Lower lobe of right lung (tissue), 2 donors: ENCODE results near the gene SEM1. TPM values are rescaled to one million over a fixed set of nuclear protein-coding genes. Genes with fewer than 3 reads are reported as not detected.

Experiments used
- ATAC-seq, 2 donors: fragments of 200-7000 bp; cut with Tn5 transposase; one replicate each; pipeline ENCODE4 v1.9.1; 2020 to 2022; ENCODE audit warnings: mild to moderate bottlenecking in 2 of 2, moderate library complexity in 2 of 2
- DNase-seq: peaks from one replicate; pipeline ENCODE4 v3.0.0-alpha.2; 2020
- H3K27ac ChIP-seq: fragments of 200-600 bp; one replicate; pipeline ENCODE4 v1.8.0; 2022
- H3K27me3 ChIP-seq: fragments of 200-600 bp; one replicate; pipeline ENCODE4 v1.8.0; 2022; ENCODE audit warnings: low read depth
- H3K36me3 ChIP-seq: fragments of 200-600 bp; one replicate; pipeline ENCODE4 v1.8.0; 2022; ENCODE audit warnings: mild to moderate bottlenecking
- H3K4me1 ChIP-seq: fragments of 200-600 bp; one replicate; pipeline ENCODE4 v1.8.0; 2022
- H3K4me3 ChIP-seq: fragments of 200-600 bp; one replicate; pipeline ENCODE4 v1.8.0; 2022; ENCODE audit warnings: mild to moderate bottlenecking
- H3K9me3 ChIP-seq: fragments of 200-600 bp; one replicate; pipeline ENCODE4 v1.8.0; 2022
- intact Hi-C: fragments of 100-400 bp; cut with DNase I; formaldehyde crosslinking; loops from one replicate; pipeline ENCODE4 v1.11.0; 2022
- total RNA-seq: library from RNA; stranded (reverse); fragmentation: NEBNext Ultra II Directional; extraction: Animal tissue kit (Norgen Biotek cat#: 25700); gene quantifications from one replicate; pipeline ENCODE4 v1.2.1, GENCODE V29; 2021
- TF ChIP-seq, protein P1 (sequence below): fragments of 200-600 bp; IDR thresholded peaks from one replicate; pipeline ENCODE4 v1.8.0; 2022; ENCODE audit warnings: antibody characterized with exemption, mild to moderate bottlenecking
- donor health status: DM: no; HTN: yes; CAD: no; lungs with severe emphysema.

The SEM1 gene
- total RNA-seq, 1 donor from 2014 or later, result 31.0 TPM

DNA sequence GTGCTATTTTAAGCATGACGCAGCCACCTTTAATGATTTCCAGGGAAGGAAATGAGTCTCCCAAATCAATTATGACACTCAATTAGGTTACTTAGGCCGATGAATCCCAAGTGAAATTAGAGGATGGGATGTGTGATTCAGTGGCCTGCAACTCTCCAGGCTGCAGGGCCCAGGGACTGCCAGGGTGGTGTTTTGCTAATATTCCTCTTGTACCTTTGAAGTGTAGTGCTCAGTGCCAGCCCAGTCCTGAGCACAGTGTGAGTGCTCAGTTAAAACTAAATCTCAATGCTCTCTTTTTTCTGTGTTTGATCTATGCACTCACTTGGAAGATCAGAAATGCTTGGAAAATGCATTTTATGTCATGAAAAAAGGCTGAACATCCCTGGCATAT, 51.6 kb downstream of the SEM1 start:
- intact Hi-C loops, result no loop called here

DNA sequence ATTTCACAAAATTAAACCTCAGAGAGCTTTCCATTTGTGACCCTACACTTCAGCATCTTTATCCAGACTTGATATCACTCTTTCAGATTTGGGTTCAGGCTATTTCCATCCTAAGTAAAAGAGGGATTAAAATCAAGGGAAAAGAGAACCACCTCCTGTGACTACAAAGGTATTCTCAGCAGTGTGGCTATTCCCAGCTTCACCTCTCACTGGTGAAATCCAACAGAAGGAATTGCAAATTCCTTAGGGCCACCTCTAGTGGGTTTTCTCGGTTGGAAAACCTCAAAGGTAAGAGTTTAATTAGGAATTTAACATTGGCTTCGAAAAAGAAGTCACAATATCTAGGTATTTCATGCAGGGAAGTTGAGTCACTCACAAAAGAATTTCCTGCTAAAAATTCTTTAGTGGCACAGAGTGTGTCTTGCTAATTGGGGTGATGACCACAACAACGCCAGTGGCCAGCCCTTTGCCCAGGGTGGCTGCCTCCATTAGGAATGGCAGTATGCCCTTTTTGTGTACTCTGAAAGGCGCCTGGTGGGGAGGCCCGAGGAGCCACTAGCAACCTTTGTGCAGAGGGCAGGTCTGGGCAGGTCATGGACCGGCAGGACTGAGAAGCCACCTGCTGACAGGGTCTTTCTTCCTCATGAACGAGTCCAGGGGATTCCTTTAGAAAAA, 52.2 kb downstream of the SEM1 start:
- Histone ChIP-seq H3K4me3 (no peak overlapping the region), H3K27me3 (no peaks in the 10 kb centered on the region), H3K27ac (no peak overlapping the region), H3K36me3 (no peaks in the 10 kb centered on the region), H3K4me1 (no peaks in the 10 kb centered on the region), H3K9me3 (no peaks in the 10 kb centered on the region)
- DNase-seq (no peak), ATAC-seq (no peak)
- intact Hi-C loops, result no loop called here
- TF ChIP-seq, protein P1, sequence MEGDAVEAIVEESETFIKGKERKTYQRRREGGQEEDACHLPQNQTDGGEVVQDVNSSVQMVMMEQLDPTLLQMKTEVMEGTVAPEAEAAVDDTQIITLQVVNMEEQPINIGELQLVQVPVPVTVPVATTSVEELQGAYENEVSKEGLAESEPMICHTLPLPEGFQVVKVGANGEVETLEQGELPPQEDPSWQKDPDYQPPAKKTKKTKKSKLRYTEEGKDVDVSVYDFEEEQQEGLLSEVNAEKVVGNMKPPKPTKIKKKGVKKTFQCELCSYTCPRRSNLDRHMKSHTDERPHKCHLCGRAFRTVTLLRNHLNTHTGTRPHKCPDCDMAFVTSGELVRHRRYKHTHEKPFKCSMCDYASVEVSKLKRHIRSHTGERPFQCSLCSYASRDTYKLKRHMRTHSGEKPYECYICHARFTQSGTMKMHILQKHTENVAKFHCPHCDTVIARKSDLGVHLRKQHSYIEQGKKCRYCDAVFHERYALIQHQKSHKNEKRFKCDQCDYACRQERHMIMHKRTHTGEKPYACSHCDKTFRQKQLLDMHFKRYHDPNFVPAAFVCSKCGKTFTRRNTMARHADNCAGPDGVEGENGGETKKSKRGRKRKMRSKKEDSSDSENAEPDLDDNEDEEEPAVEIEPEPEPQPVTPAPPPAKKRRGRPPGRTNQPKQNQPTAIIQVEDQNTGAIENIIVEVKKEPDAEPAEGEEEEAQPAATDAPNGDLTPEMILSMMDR, result no peak

More for the DNA sequence above, 51.6 kb downstream of the SEM1 start:
- Histone ChIP-seq H3K4me1 (no peaks in the 10 kb centered on the region), H3K27ac (no peak overlapping the region), H3K9me3 (no peaks in the 10 kb centered on the region), H3K36me3 (no peaks in the 10 kb centered on the region), H3K27me3 (no peaks in the 10 kb centered on the region), H3K4me3 (no peak overlapping the region)
- DNase-seq, result no peak
- ATAC-seq, result no peak
- TF ChIP-seq, protein P1, result no peak

DNA sequence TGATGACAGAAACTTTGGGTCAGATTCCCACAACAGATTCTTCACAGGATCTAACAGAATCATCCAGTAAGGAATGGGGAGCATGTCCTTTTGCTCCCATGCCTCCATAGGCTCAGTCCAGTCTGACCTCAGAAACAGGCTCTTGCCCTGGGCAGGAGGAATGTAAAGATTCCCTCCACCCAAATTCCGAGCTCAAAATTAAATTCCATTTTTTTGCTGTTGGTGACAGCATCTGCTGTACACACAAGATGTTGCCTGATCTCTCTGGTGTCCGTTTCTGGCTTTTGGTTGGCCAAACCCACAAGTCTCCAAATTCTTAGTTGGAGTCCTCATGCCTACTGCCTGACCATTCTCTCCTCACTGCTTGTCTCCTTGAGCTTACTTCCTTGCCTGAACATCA, 53.7 kb downstream of the SEM1 start:
- TF ChIP-seq, protein P1, result no peak
- Histone ChIP-seq H3K4me3 (no peak overlapping the region), H3K4me1 (no peaks in the 10 kb centered on the region), H3K36me3 (no peaks in the 10 kb centered on the region), H3K27ac (no peak overlapping the region), H3K27me3 (no peaks in the 10 kb centered on the region), H3K9me3 (no peaks in the 10 kb centered on the region)
- DNase-seq (no peak), ATAC-seq (no peak)
- intact Hi-C loops, result no loop called here

- Histone ChIP-seq H3K36me3 (no peaks in the 10 kb centered on the region), H3K27ac (no peak overlapping the region), H3K4me1 (no peaks in the 10 kb centered on the region), H3K27me3 (no peaks in the 10 kb centered on the region), H3K4me3 (no peak overlapping the region), H3K9me3 (no peaks in the 10 kb centered on the region)
- TF ChIP-seq, protein P1, result no peak
- DNase-seq (no peak), ATAC-seq (no peak)
- intact Hi-C loops, result no loop called here
These were observed 54.9 kb downstream of the SEM1 start for GRCh38 chr7:96654630-96655188.

DNA sequence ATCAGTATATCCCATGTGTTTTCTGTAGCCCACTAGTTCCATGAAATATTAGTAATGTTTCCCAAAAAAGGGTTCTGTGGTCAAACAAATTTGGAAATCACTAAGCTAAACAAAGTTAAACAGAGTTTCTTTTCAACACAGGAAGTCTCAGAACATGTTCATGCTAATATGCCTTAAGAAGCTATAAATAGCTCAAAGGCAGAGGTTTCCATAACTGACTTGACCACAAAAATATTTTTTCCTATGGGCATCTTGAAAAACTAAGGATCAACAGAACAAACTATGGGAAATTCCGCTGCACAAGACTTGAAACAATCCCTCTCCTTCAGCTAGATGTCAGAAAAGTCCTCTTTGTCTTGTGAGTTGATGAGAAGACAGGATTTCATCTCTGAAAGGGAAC, 59.7 kb downstream of the SEM1 start:
- H3K27me3 ChIP-seq, result no peaks in the 10 kb centered on the region
- H3K9me3 ChIP-seq, result no peaks in the 10 kb centered on the region
- no peaks in the 10 kb centered on the region for H3K36me3 ChIP-seq
- TF ChIP-seq, protein P1, result no peak
- H3K27ac ChIP-seq, result no peak overlapping the region
- intact Hi-C loops, result no loop called here
- DNase-seq (no peak), ATAC-seq (no peak)
- H3K4me3 ChIP-seq, result no peak overlapping the region
- no peaks in the 10 kb centered on the region for H3K4me1 ChIP-seq
